Activated gamma-delta T cell treated with anti-CD3 and anti-CD28 coated beads, Interleukin-2, amount 50 U/mL, for 16 hours (primary cell): ENCODE results near the gene WRAP73.

Experiments
- DNase-seq: peaks from one replicate; pipeline ENCODE4 v3.0.0-alpha.2; 2020; ENCODE audit warnings: low read depth

Gene WRAP73

GRCh38 chr1:3611170-3612019, 38.5 kb downstream of the WRAP73 start, which contains the start of gene MEGF6:
Gene MEGF6, minus strand, starts transcription at chr1:3611508. Its CDS starts 240 bp downstream, at chr1:3611268.
- peak; percentile 45 for DNase-seq

- no peak for DNase-seq
Measured at GRCh38 chr1:3610527-3611169, 39.3 kb downstream of the WRAP73 start.

- DNase-seq = no peak
Measured at GRCh38 chr1:3609769-3610526, 40.0 kb downstream of the WRAP73 start.

GRCh38 chr1:3609016-3609768, 40.7 kb downstream of the WRAP73 start:
- no peak for DNase-seq

- no peak for DNase-seq
Measured at GRCh38 chr1:3608154-3608553, 41.7 kb downstream of the WRAP73 start.

- no peak for DNase-seq
Measured at GRCh38 chr1:3607703-3608065, 42.2 kb downstream of the WRAP73 start.

GRCh38 chr1:3606779-3607702, 42.9 kb downstream of the WRAP73 start:
- no peak for DNase-seq

GRCh38 chr1:3604997-3605823, 44.7 kb downstream of the WRAP73 start:
- no peak for DNase-seq

GRCh38 chr1:3604468-3604974, 45.4 kb downstream of the WRAP73 start:
- DNase-seq = no peak

GRCh38 chr1:3603571-3604467, 46.1 kb downstream of the WRAP73 start:
- DNase-seq = no peak

GRCh38 chr1:3603156-3603555, 46.7 kb downstream of the WRAP73 start:
- no peak for DNase-seq

GRCh38 chr1:3602375-3602774, 47.5 kb downstream of the WRAP73 start:
- no peak for DNase-seq

GRCh38 chr1:3601743-3602142, 48.2 kb downstream of the WRAP73 start:
- no peak for DNase-seq

GRCh38 chr1:3600354-3600753, 49.5 kb downstream of the WRAP73 start:
- DNase-seq = no peak

GRCh38 chr1:3599816-3600215, 50.1 kb downstream of the WRAP73 start:
- no peak for DNase-seq

- DNase-seq = no peak
Measured at GRCh38 chr1:3599286-3599811, 50.6 kb downstream of the WRAP73 start.

GRCh38 chr1:3598522-3599285, 51.2 kb downstream of the WRAP73 start:
- DNase-seq = no peak

- DNase-seq = no peak
Measured at GRCh38 chr1:3598051-3598491, 51.8 kb downstream of the WRAP73 start.
